Activated T-helper 17 cell treated with anti-CD3 and anti-CD28 coated beads, Interleukin-2, amount 50 U/mL, for 72 hours (primary cell): Measurements from ENCODE around the gene SNX12. TPM values are rescaled to one million over a fixed set of nuclear protein-coding genes. Genes with fewer than 3 reads are reported as not detected.

Source experiments
- ATAC-seq: fragments of 150-1000 bp; cut with Tn5 transposase; replicated peaks from 2 replicates; pipeline ENCODE4 v1.10.0; 2021; ENCODE audit warnings: mild to moderate bottlenecking, moderate library complexity
- H3K27ac Mint-ChIP-seq: one replicate; pipeline ENCODE4 v1.8.0; 2022; ENCODE audit warnings: mixed read lengths
- H3K27me3 Mint-ChIP-seq: one replicate; pipeline ENCODE4 v1.8.0; 2022; ENCODE audit warnings: mixed read lengths
- H3K36me3 Mint-ChIP-seq: one replicate; pipeline ENCODE4 v1.8.0; 2022; ENCODE audit warnings: low read depth, mild to moderate bottlenecking, mixed read lengths
- H3K4me1 Mint-ChIP-seq: one replicate; pipeline ENCODE4 v1.8.0; 2022; ENCODE audit warnings: mixed read lengths
- H3K4me3 Mint-ChIP-seq: one replicate; pipeline ENCODE4 v1.8.0; 2022; ENCODE audit warnings: mild to moderate bottlenecking, mixed read lengths
- H3K9me3 Mint-ChIP-seq: one replicate; pipeline ENCODE4 v1.8.0; 2022; ENCODE audit warnings: mixed read lengths
- total RNA-seq, 2 donors: library from RNA; stranded (reverse); gene quantifications; one replicate each; pipeline ENCODE4 v1.2.3, GENCODE V29; 2022

SNX12 gene
- 10 to 100 TPM; 47.2 to 49.0 TPM for total RNA-seq

GRCh38 chrX:71068044-71068918 is at the start of gene SNX12:
Gene SNX12, minus strand, starts transcription at chrX:71068334. Its CDS starts 28 bp downstream, at chrX:71068306.
- H3K36me3 Mint-ChIP-seq, result peaks cover 21% of the 10 kb centered on the region
- no peaks in the 10 kb centered on the region for H3K27me3 Mint-ChIP-seq
- H3K9me3 Mint-ChIP-seq, result no peaks in the 10 kb centered on the region
- ATAC-seq, result peak; percentile 95
- H3K27ac Mint-ChIP-seq, result peak within 1 kb of the TSS; percentile 96
- peak within 1 kb of the TSS; percentile 99 for H3K4me3 Mint-ChIP-seq
- peaks cover 11% of the 10 kb centered on the region for H3K4me1 Mint-ChIP-seq

GRCh38 chrX:71117358-71117757 is 49.2 kb upstream of the SNX12 start:
- no peak for ATAC-seq
- peaks cover 9% of the 10 kb centered on the region for H3K4me1 Mint-ChIP-seq
- peak overlapping the region; percentile 75 for H3K4me3 Mint-ChIP-seq
- no peaks in the 10 kb centered on the region for H3K9me3 Mint-ChIP-seq
- peaks cover 35% of the 10 kb centered on the region for H3K36me3 Mint-ChIP-seq
- H3K27me3 Mint-ChIP-seq, result no peaks in the 10 kb centered on the region
- H3K27ac Mint-ChIP-seq, result no peak overlapping the region

- Mint-ChIP-seq H3K36me3 (peaks cover 50% of the 10 kb centered on the region), H3K9me3 (no peaks in the 10 kb centered on the region), H3K4me3 (peak overlapping the region; percentile 99), H3K27ac (peak overlapping the region; percentile 96), H3K27me3 (no peaks in the 10 kb centered on the region), H3K4me1 (peaks cover 13% of the 10 kb centered on the region)
- peak; percentile 73 for ATAC-seq
Measured at GRCh38 chrX:71111921-71112431, 43.8 kb upstream of the SNX12 start.

GRCh38 chrX:71111141-71111843 is 43.2 kb upstream of the SNX12 start, which contains the start of gene IL2RG:
Gene IL2RG, minus strand, starts transcription at chrX:71111577. Its CDS starts 38 bp downstream, at chrX:71111539.
- Mint-ChIP-seq H3K4me1 (peaks cover 18% of the 10 kb centered on the region), H3K27ac (peak within 1 kb of the TSS; percentile 96), H3K36me3 (peaks cover 57% of the 10 kb centered on the region), H3K27me3 (no peaks in the 10 kb centered on the region), H3K4me3 (peak within 1 kb of the TSS; percentile 99), H3K9me3 (no peaks in the 10 kb centered on the region)
- peak; percentile 84 for ATAC-seq

GRCh38 chrX:71109051-71109450 is 40.9 kb upstream of the SNX12 start:
- ATAC-seq, result no peak
- Mint-ChIP-seq H3K9me3 (no peaks in the 10 kb centered on the region), H3K4me3 (peak overlapping the region; percentile 99), H3K27me3 (no peaks in the 10 kb centered on the region), H3K4me1 (peaks cover 24% of the 10 kb centered on the region), H3K27ac (peak overlapping the region; percentile 96), H3K36me3 (peaks cover 76% of the 10 kb centered on the region)

GRCh38 chrX:71107762-71108360 is 39.7 kb upstream of the SNX12 start:
- H3K4me1 Mint-ChIP-seq, result peaks cover 20% of the 10 kb centered on the region
- peak overlapping the region; percentile 96 for H3K27ac Mint-ChIP-seq
- no peaks in the 10 kb centered on the region for H3K9me3 Mint-ChIP-seq
- H3K36me3 Mint-ChIP-seq, result peaks cover 80% of the 10 kb centered on the region
- ATAC-seq, result no peak
- peak overlapping the region; percentile 99 for H3K4me3 Mint-ChIP-seq
- H3K27me3 Mint-ChIP-seq, result no peaks in the 10 kb centered on the region

- Mint-ChIP-seq H3K27ac (peak overlapping the region; percentile 96), H3K9me3 (no peaks in the 10 kb centered on the region), H3K36me3 (peaks cover 80% of the 10 kb centered on the region), H3K27me3 (no peaks in the 10 kb centered on the region), H3K4me1 (peaks cover 20% of the 10 kb centered on the region), H3K4me3 (peak overlapping the region; percentile 99)
- no peak for ATAC-seq
Measured at GRCh38 chrX:71107245-71107644, 39.1 kb upstream of the SNX12 start.

- H3K27me3 Mint-ChIP-seq, result no peaks in the 10 kb centered on the region
- peaks cover 75% of the 10 kb centered on the region for H3K36me3 Mint-ChIP-seq
- peaks cover 20% of the 10 kb centered on the region for H3K4me1 Mint-ChIP-seq
- peak within 1 kb of the TSS; percentile 96 for H3K27ac Mint-ChIP-seq
- no peaks in the 10 kb centered on the region for H3K9me3 Mint-ChIP-seq
- peak within 1 kb of the TSS; percentile 99 for H3K4me3 Mint-ChIP-seq
- ATAC-seq, result peak; percentile 76
Measured at GRCh38 chrX:71106427-71106826, 38.3 kb upstream of the SNX12 start, which contains the start of gene CXorf65. Gene CXorf65, minus strand, starts transcription at chrX:71106740. Its CDS starts 184 bp downstream, at chrX:71106556.

- Mint-ChIP-seq H3K4me3 (peak overlapping the region; percentile 99), H3K36me3 (peaks cover 75% of the 10 kb centered on the region), H3K27me3 (no peaks in the 10 kb centered on the region), H3K9me3 (no peaks in the 10 kb centered on the region), H3K4me1 (peaks cover 20% of the 10 kb centered on the region), H3K27ac (peak overlapping the region; percentile 96)
- no peak for ATAC-seq
Measured at GRCh38 chrX:71105628-71106027, 37.5 kb upstream of the SNX12 start.

- H3K27me3 Mint-ChIP-seq, result no peaks in the 10 kb centered on the region
- no peaks in the 10 kb centered on the region for H3K9me3 Mint-ChIP-seq
- H3K4me3 Mint-ChIP-seq, result peak overlapping the region; percentile 99
- H3K36me3 Mint-ChIP-seq, result peaks cover 55% of the 10 kb centered on the region
- peak; percentile 25 for ATAC-seq
- peaks cover 21% of the 10 kb centered on the region for H3K4me1 Mint-ChIP-seq
- peak overlapping the region; percentile 81 for H3K27ac Mint-ChIP-seq
Measured at GRCh38 chrX:71103110-71103983, 35.2 kb upstream of the SNX12 start.

GRCh38 chrX:71102292-71102691 is 34.2 kb upstream of the SNX12 start:
- peaks cover 20% of the 10 kb centered on the region for H3K4me1 Mint-ChIP-seq
- H3K9me3 Mint-ChIP-seq, result no peaks in the 10 kb centered on the region
- H3K27me3 Mint-ChIP-seq, result no peaks in the 10 kb centered on the region
- peak overlapping the region; percentile 99 for H3K4me3 Mint-ChIP-seq
- peak overlapping the region; percentile 81 for H3K27ac Mint-ChIP-seq
- no peak for ATAC-seq
- H3K36me3 Mint-ChIP-seq, result peaks cover 44% of the 10 kb centered on the region

GRCh38 chrX:71100581-71101505 is 32.7 kb upstream of the SNX12 start:
- ATAC-seq, result peak; percentile 18
- Mint-ChIP-seq H3K27ac (peak overlapping the region; percentile 48), H3K9me3 (no peaks in the 10 kb centered on the region), H3K4me1 (peaks cover 10% of the 10 kb centered on the region), H3K27me3 (no peaks in the 10 kb centered on the region), H3K36me3 (peaks cover 30% of the 10 kb centered on the region), H3K4me3 (peak overlapping the region; percentile 19)
